Endothelial cell of umbilical vein (primary cell): ENCODE measurements around the gene EVI5. TPM values are rescaled to one million over a fixed set of nuclear protein-coding genes. Genes with fewer than 3 reads are reported as not detected.

Experiments used
- BruUV-seq: library from RNA; stranded (reverse); fragments of 400-500 nt; replicated peaks from 2 replicates; lab custom pipeline; 2021; lab: Mats Ljungman, UMichigan
- CTCF ChIA-PET: fragments of 300-600, 350-600 bp; sonication (Branson Sonifier 250); formaldehyde crosslinking; loops from one replicate; lab custom pipeline; 2021; ENCODE audit warnings: antibody characterized with exemption, inconsistent platforms; lab: Charles Lee
- POLR2A ChIA-PET: fragments of 300-600, 350-600 bp; sonication (Branson Sonifier 250); formaldehyde crosslinking; loops from one replicate; lab custom pipeline; 2021; ENCODE audit warnings: antibody characterized with exemption, inconsistent platforms; lab: Charles Lee
- DNase-seq: peaks from one replicate; pipeline ENCODE4 v3.0.0-alpha.2; 2011; ENCODE audit warnings: low read depth, low spot score
- FAIRE-seq: peaks from 2 replicates; lab custom pipeline; 2011; peaks lifted over from hg19 to GRCh38; lab: Jason Lieb, UNC
- H2AFZ ChIP-seq: 2 replicates; pipeline ENCODE4 v1.6.0; 2012; ENCODE audit warnings: low read depth, low read length, control low read depth, inconsistent platforms
- H3K27ac ChIP-seq: 2 replicates; pipeline ENCODE4 v1.5.1; 2011; ENCODE audit warnings: low read depth, mild to moderate bottlenecking, control low read depth, low read length, moderate library complexity; ENCODE audit not compliant: insufficient read depth
- H3K27me3 ChIP-seq, 2 experiments: 2 replicates each; pipeline versions ENCODE4 v1.6.0 to v1.6.1; 2011; ENCODE audit warnings: low read length in 2 of 2, mixed read lengths in 1 of 2; ENCODE audit not compliant: control insufficient read depth in 2 of 2, insufficient read depth in 2 of 2
- H3K36me3 ChIP-seq, 2 experiments: 2 replicates in 1 of 2; 3 replicates in 1 of 2; pipeline ENCODE4 v1.5.1; 2011; ENCODE audit warnings: low read length in 2 of 2, mild to moderate bottlenecking in 1 of 2, moderate library complexity in 1 of 2; ENCODE audit not compliant: control insufficient read depth in 2 of 2, insufficient read depth in 2 of 2; ENCODE audit errors: extremely low read depth in 1 of 2
- H3K4me1 ChIP-seq: 3 replicates; pipeline ENCODE4 v1.5.1; 2011; ENCODE audit warnings: mild to moderate bottlenecking, low read length; ENCODE audit not compliant: control insufficient read depth, insufficient read depth; ENCODE audit errors: extremely low read depth
- H3K4me2 ChIP-seq: 2 replicates; pipeline ENCODE4 v1.6.1; 2011; ENCODE audit warnings: low read length, control low read depth, mixed read lengths; ENCODE audit not compliant: insufficient read depth
- H3K4me3 ChIP-seq, 3 experiments: fragments of 200-600 bp in 1 of 3; sonication (generic), shearing (Covaris generic) in 1 of 3; replicated peaks in 1 of 3; 2 replicates each; pipeline ENCODE4 v1.5.1; 2011 to 2016; ENCODE audit warnings: control low read depth in 3 of 3, low read length in 3 of 3, mild to moderate bottlenecking in 2 of 3, inconsistent platforms in 1 of 3, low read depth in 1 of 3, moderate library complexity in 1 of 3; ENCODE audit not compliant: insufficient read depth in 1 of 3
- H3K79me2 ChIP-seq: 2 replicates; pipeline ENCODE4 v1.6.0; 2012; ENCODE audit warnings: low read length, inconsistent platforms; ENCODE audit not compliant: control insufficient read depth, insufficient read depth
- H3K9ac ChIP-seq: replicated peaks from 2 replicates; pipeline ENCODE3; 2011; ENCODE audit warnings: low read length, control low read depth; ENCODE audit not compliant: insufficient read depth; ENCODE audit errors: extremely low read depth
- H3K9me1 ChIP-seq: replicated peaks from 3 replicates; pipeline ENCODE4 v1.6.0; 2011; ENCODE audit warnings: mild to moderate bottlenecking, low read length; ENCODE audit not compliant: control insufficient read depth, insufficient read depth; ENCODE audit errors: extremely low read depth
- H3K9me3 ChIP-seq: replicated peaks from 2 replicates; pipeline ENCODE4 v1.5.1; 2012; ENCODE audit warnings: low read length, inconsistent platforms; ENCODE audit not compliant: control insufficient read depth, insufficient read depth
- H4K20me1 ChIP-seq: replicated peaks from 2 replicates; pipeline ENCODE3; 2011; ENCODE audit warnings: mild to moderate bottlenecking, low read length; ENCODE audit not compliant: control insufficient read depth, insufficient read depth; ENCODE audit errors: extremely low read depth
- EZH2 ChIP-seq: IDR thresholded peaks from 2 replicates; pipeline ENCODE4 v1.6.1; 2012; ENCODE audit warnings: borderline replicate concordance, low read depth, mild to moderate bottlenecking, moderate library complexity, low read length, inconsistent platforms; ENCODE audit not compliant: severe bottlenecking
- FOS ChIP-seq: IDR thresholded peaks from 2 replicates; pipeline ENCODE4 v1.6.1; 2011; ENCODE audit warnings: mild to moderate bottlenecking, low read length, moderate library complexity, borderline replicate concordance; ENCODE audit not compliant: insufficient read depth
- GATA2 ChIP-seq: IDR thresholded peaks from 2 replicates; pipeline ENCODE4 v1.7.0; 2011; ENCODE audit warnings: low read depth, mild to moderate bottlenecking, moderate library complexity, mixed read lengths, low read length; ENCODE audit not compliant: insufficient read length, insufficient read depth
- JUN ChIP-seq: IDR thresholded peaks from 2 replicates; pipeline ENCODE4 v1.6.1; 2011; ENCODE audit warnings: borderline replicate concordance, low read depth; ENCODE audit not compliant: insufficient read length, insufficient read depth
- MYC ChIP-seq: IDR thresholded peaks from one replicate; pipeline ENCODE4 v1.6.1; 2011; ENCODE audit warnings: mild to moderate bottlenecking, low read depth, low read length
- POLR2A ChIP-seq: IDR thresholded peaks from 2 replicates; pipeline ENCODE4 v1.6.1; 2012; ENCODE audit warnings: low read depth, mild to moderate bottlenecking, control low read depth, low read length
- POLR2AphosphoS5 ChIP-seq: IDR thresholded peaks from 2 replicates; pipeline ENCODE4 v1.6.1; 2012; ENCODE audit warnings: low read depth, mild to moderate bottlenecking, control low read depth, low read length, moderate library complexity; ENCODE audit not compliant: insufficient read depth
- dilution Hi-C: fragments of 300-500 bp; cut with MboI; formaldehyde crosslinking; loops from one replicate; pipeline ENCODE4 v1.15.0; 2019; ENCODE audit warnings: low sequenced_read_pairs; ENCODE audit not compliant: extremely low pct_ligation_motif_present
- intact Hi-C: fragments of 100-400 bp; cut with micrococcal nuclease; formaldehyde crosslinking; loops from one replicate; pipeline ENCODE4 v1.10.0; 2022
- polyA plus RNA-seq, 4 experiments: library from polyadenylated mRNA; depleted of rRNA in 3 of 4; stranded (reverse) in 3 of 4; unstranded in 1 of 4; fragments of >200 nt; gene quantifications; 2 replicates each; pipeline versions ENCODE4 v1.2.1 to v1.2.3, GENCODE V29; 2011 to 2012; ENCODE audit warnings: missing spikeins in 1 of 4
- total RNA-seq: library from RNA; stranded (reverse); gene quantifications from 2 replicates; pipeline ENCODE4 v1.2.3, GENCODE V29; 2021
- TF ChIP-seq, protein P1 (sequence below): IDR thresholded peaks from 2 replicates; pipeline ENCODE4 v1.6.1; 2011; ENCODE audit not compliant: insufficient read depth, insufficient read length
- TF ChIP-seq, protein P2 (sequence below), 2 donors: IDR thresholded peaks; 1 replicate in 1 of 2; 2 replicates in 1 of 2; pipeline ENCODE4 v1.5.1; 2011; ENCODE audit warnings: low read length in 2 of 2, mild to moderate bottlenecking in 2 of 2, moderate library complexity in 2 of 2, control low read depth in 1 of 2, inconsistent platforms in 1 of 2, low read depth in 1 of 2; ENCODE audit not compliant: insufficient read depth in 1 of 2; ENCODE audit errors: extremely low read depth in 1 of 2

The EVI5 gene
- total and polyA plus RNA-seq, 2 donors (not counting 3 experiments of a cell fraction or from before 2014, with no cell fraction given) = 5.0 to 26.2 TPM

DNA sequence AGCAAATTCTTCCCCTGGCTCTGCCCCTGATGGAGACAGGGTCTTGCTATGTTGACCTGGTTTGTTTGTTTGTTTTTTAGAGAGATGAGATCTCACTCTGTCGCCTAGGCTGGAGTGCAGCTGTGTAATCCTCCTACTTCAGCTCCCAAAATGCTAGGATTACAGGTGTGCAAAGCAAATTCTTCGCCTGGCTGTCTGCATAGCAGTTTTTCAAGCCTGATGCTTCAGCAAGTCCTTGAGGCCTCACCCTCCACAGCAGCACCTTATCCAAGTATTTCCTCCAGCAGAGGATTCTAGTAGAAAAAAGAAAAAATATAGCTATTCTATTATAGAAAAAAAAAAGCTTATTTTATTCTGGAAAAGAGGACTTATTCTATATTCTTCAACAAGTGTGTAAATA, 31.8 kb upstream of the EVI5 start:
- Histone ChIP-seq H3K27me3 (no peaks in the 10 kb centered on the region), H3K79me2 (no peaks in the 10 kb centered on the region), H4K20me1 (no peaks in the 10 kb centered on the region), H3K4me3 (no peak overlapping the region), H3K9me3 (no peaks in the 10 kb centered on the region), H3K4me2 (no peak overlapping the region), H3K9me1 (no peaks in the 10 kb centered on the region), H2AFZ (no peak overlapping the region), H3K4me1 (no peaks in the 10 kb centered on the region), H3K27ac (no peak overlapping the region), H3K9ac (no peak overlapping the region), H3K36me3 (no peaks in the 10 kb centered on the region)
- DNase-seq (no peak), FAIRE-seq (no peak)
- CTCF ChIA-PET = interaction anchor here (0.7 to 4.2 kb wide), 9 partner anchors 12 to 506 kb away, joined by 3 to 63 read pairs (median 6); partner anchors contain the start of genes EVI5 and RPL5
- BruUV-seq = no TSS peak
- intact Hi-C loops = loop anchor here (5.0 to 10.0 kb wide), 3 partner anchors 192 to 504 kb away; no protein-coding TSS in a partner anchor
- TF ChIP-seq MYC (no peak), JUN (no peak), FOS (no peak), POLR2A (no peak), POLR2AphosphoS5 (no peak), EZH2 (no peak), GATA2 (no peak)
- TF ChIP-seq, protein P1, sequence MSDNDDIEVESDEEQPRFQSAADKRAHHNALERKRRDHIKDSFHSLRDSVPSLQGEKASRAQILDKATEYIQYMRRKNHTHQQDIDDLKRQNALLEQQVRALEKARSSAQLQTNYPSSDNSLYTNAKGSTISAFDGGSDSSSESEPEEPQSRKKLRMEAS = no peak
- TF ChIP-seq, protein P2, sequence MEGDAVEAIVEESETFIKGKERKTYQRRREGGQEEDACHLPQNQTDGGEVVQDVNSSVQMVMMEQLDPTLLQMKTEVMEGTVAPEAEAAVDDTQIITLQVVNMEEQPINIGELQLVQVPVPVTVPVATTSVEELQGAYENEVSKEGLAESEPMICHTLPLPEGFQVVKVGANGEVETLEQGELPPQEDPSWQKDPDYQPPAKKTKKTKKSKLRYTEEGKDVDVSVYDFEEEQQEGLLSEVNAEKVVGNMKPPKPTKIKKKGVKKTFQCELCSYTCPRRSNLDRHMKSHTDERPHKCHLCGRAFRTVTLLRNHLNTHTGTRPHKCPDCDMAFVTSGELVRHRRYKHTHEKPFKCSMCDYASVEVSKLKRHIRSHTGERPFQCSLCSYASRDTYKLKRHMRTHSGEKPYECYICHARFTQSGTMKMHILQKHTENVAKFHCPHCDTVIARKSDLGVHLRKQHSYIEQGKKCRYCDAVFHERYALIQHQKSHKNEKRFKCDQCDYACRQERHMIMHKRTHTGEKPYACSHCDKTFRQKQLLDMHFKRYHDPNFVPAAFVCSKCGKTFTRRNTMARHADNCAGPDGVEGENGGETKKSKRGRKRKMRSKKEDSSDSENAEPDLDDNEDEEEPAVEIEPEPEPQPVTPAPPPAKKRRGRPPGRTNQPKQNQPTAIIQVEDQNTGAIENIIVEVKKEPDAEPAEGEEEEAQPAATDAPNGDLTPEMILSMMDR (IDR thresholded peaks at IDR 0.05; ENCODE audit: extremely low read depth in 1 of 2, insufficient read depth in 1 of 2, low read depth in 1 of 2, low read length in 2 of 2) = no peak
- POLR2A ChIA-PET = no interaction called here
- dilution Hi-C loops = no loop called here
